ENCODE data around the gene AMT. TPM values are rescaled to one million over a fixed set of nuclear protein-coding genes. Genes with fewer than 3 reads are reported as not detected.

The AMT gene
- total and polyA plus RNA-seq, 2 of the 13 experiments (the other 11 are each of a cell fraction or from before 2014, with no cell fraction given) = 35.3 to 59.0 TPM

DNA sequence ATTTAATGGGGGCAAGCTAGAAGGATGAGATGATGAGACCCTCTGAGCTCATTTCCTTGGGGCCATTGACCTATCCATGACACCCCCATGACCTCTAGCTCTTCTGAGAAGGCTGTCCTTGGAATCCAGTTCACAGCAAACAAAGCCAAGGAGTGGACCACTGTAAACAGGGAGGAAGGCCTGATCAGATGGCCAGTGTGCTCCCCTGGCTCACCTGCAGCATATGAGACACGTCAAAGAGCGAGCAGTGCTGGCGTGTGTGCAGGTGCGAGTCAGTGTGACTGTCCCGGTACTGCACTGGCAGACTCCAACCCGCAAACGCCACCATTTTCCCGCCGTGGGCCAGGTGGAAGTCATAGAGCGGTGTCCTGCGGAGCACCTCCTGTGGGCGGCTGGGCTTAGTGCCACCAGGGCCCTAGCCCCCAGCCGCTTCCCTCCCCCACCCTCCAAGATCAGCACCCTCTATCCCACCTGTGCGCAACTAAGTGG lies 339 bp downstream of the AMT start (continued):
- 0 out of 2 replicates have a peak, but pooled peaks have one; percentile 6 for TF ChIP-seq ETV6 (CRISPR knock-in tag; conservative IDR thresholded peaks at IDR 0.05)
- TF ChIP-seq, protein P1, sequence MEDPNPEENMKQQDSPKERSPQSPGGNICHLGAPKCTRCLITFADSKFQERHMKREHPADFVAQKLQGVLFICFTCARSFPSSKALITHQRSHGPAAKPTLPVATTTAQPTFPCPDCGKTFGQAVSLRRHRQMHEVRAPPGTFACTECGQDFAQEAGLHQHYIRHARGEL (CRISPR knock-in tag; IDR thresholded peaks at IDR 0.05) = 0 out of 2 replicates have a peak, but pooled peaks have one; percentile 44
- TF ChIP-seq MED8 (CRISPR knock-in tag; IDR thresholded peaks at IDR 0.05; ENCODE audit: insufficient replicate concordance) = peak; percentile 61
- no peak for TF ChIP-seq REL (CRISPR knock-in tag; conservative IDR thresholded peaks at IDR 0.05)
- TF ChIP-seq, protein P2, sequence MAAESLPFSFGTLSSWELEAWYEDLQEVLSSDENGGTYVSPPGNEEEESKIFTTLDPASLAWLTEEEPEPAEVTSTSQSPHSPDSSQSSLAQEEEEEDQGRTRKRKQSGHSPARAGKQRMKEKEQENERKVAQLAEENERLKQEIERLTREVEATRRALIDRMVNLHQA (CRISPR knock-in tag; IDR thresholded peaks at IDR 0.05) = no peak
- peak; percentile 12; the same call in 1 of the 2 replicates for TF ChIP-seq MIER3 (CRISPR knock-in tag; IDR thresholded peaks at IDR 0.05; ENCODE audit: borderline replicate concordance)
- no peak for TF ChIP-seq MTF1 (CRISPR knock-in tag; IDR thresholded peaks at IDR 0.05)
- no peak for TF ChIP-seq ZKSCAN8 (CRISPR knock-in tag; IDR thresholded peaks at IDR 0.05; ENCODE audit: borderline replicate concordance)
- TF ChIP-seq HMGA1 (CRISPR knock-in tag; conservative IDR thresholded peaks at IDR 0.05) = no peak
- peak; percentile 93 for TF ChIP-seq AGO2 (optimal IDR thresholded peaks at IDR 0.05; ENCODE audit: low read depth, low read length)
- TF ChIP-seq IRF2 (CRISPR knock-in tag; IDR thresholded peaks at IDR 0.05) = peak; percentile 9
- TF ChIP-seq, protein P3, sequence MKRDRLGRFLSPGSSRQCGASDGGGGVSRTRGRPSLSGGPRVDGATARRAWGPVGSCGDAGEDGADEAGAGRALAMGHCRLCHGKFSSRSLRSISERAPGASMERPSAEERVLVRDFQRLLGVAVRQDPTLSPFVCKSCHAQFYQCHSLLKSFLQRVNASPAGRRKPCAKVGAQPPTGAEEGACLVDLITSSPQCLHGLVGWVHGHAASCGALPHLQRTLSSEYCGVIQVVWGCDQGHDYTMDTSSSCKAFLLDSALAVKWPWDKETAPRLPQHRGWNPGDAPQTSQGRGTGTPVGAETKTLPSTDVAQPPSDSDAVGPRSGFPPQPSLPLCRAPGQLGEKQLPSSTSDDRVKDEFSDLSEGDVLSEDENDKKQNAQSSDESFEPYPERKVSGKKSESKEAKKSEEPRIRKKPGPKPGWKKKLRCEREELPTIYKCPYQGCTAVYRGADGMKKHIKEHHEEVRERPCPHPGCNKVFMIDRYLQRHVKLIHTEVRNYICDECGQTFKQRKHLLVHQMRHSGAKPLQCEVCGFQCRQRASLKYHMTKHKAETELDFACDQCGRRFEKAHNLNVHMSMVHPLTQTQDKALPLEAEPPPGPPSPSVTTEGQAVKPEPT (CRISPR knock-in tag; IDR thresholded peaks at IDR 0.05; ENCODE audit: low read depth) = 0 out of 2 replicates have a peak, but pooled peaks have one; percentile 63
- peak; percentile 19 for TF ChIP-seq TEAD3 (CRISPR knock-in tag; optimal IDR thresholded peaks at IDR 0.05; ENCODE audit: borderline replicate concordance)
- TF ChIP-seq SMAD3 (CRISPR knock-in tag; IDR thresholded peaks at IDR 0.05) = no peak
- TF ChIP-seq MYNN (CRISPR knock-in tag; IDR thresholded peaks at IDR 0.05; ENCODE audit: low read depth) = no peak
- TF ChIP-seq KDM5A (IDR thresholded peaks at IDR 0.05; ENCODE audit: borderline replicate concordance, low read length) = 0 out of 2 replicates have a peak, but pooled peaks have one; percentile 39
- peak; percentile 14; the same call in 1 of the 2 replicates for TF ChIP-seq MEF2D (CRISPR knock-in tag; IDR thresholded peaks at IDR 0.05)
- TF ChIP-seq, protein P4, sequence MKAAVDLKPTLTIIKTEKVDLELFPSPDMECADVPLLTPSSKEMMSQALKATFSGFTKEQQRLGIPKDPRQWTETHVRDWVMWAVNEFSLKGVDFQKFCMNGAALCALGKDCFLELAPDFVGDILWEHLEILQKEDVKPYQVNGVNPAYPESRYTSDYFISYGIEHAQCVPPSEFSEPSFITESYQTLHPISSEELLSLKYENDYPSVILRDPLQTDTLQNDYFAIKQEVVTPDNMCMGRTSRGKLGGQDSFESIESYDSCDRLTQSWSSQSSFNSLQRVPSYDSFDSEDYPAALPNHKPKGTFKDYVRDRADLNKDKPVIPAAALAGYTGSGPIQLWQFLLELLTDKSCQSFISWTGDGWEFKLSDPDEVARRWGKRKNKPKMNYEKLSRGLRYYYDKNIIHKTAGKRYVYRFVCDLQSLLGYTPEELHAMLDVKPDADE (CRISPR knock-in tag; IDR thresholded peaks at IDR 0.05) = no peak
- TF ChIP-seq, protein P5, sequence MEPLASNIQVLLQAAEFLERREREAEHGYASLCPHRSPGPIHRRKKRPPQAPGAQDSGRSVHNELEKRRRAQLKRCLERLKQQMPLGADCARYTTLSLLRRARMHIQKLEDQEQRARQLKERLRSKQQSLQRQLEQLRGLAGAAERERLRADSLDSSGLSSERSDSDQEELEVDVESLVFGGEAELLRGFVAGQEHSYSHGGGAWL (CRISPR knock-in tag; IDR thresholded peaks at IDR 0.05) = peak; percentile 69; the same call in 1 of the 2 replicates
- no peak for TF ChIP-seq ZNF790 (CRISPR knock-in tag; IDR thresholded peaks at IDR 0.05; ENCODE audit: borderline replicate concordance)
- peak; percentile 42 for TF ChIP-seq ZNF678 (CRISPR knock-in tag; IDR thresholded peaks at IDR 0.05)
- peak; percentile 67; the same call in 1 of the 2 replicates for TF ChIP-seq ZNF550 (CRISPR knock-in tag; IDR thresholded peaks at IDR 0.05; ENCODE audit: borderline replicate concordance)
- TF ChIP-seq HOXA3 (CRISPR knock-in tag; IDR thresholded peaks at IDR 0.05) = no peak
- no peak for TF ChIP-seq JARID2 (CRISPR knock-in tag; IDR thresholded peaks at IDR 0.05; ENCODE audit: insufficient replicate concordance)
- no peak for TF ChIP-seq SMARCE1 (IDR thresholded peaks at IDR 0.05; ENCODE audit: borderline replicate concordance)
- TF ChIP-seq HOXD1 (CRISPR knock-in tag; IDR thresholded peaks at IDR 0.05) = 0 out of 2 replicates have a peak, but pooled peaks have one; percentile 2
- no peak for TF ChIP-seq GPN1 (CRISPR knock-in tag; IDR thresholded peaks at IDR 0.05; ENCODE audit: borderline replicate concordance)
- no peak for TF ChIP-seq GABPA (IDR thresholded peaks at IDR 0.05; ENCODE audit: low read depth, low read length)
- TF ChIP-seq GABPA (CRISPR knock-in tag; IDR thresholded peaks at IDR 0.05; ENCODE audit: low read depth) = no peak

Data from HepG2 (cell line).